ENCODE data around the gene DLX1.
A peak's percentile ranks its signal among the peaks of the same experiment; 100 is the strongest.

The DLX1 gene

DNA sequence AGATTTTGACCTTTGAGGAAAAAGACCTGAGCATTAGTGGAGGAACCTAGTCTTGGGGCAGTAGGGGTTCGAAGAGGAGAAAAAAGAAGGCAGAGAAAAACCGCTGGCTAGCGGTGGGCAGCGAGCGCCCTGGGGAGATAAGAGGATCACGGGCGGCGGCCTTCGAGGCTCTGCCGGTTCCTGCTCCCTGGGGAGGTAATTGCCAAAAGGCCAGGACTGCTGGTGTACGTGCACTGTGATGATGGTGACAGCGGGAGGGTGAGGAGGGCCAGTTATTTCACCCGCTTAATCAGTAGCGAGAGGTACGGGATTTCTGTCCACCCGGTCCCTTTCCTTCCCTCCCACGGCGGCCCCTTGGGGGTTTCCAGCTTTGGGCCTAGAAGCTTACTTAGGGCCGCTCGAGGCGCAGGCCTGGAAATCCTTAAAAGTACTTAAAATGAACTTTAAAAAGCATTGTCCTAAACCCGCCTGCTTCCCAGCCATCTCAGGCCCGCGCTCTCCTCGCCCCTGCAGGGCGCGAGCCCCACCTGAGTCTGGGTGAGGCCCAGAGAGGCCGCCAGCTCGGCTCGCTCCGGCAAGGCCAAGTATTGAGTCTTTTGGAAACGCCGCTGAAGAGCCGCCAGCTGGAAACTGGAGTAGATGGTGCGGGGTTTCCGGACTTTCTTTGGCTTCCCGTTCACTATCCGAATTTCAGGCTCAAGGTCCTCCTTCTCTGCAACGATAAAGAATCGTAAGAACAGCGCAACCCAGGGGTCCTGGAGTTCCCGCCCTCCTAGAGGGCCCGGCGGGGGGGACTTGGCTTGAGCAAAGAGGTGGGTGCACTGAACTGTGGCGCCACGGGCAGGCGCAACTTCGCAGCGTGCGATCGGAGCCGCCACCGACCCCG lies 15.9 kb downstream of the DLX1 start (continued):
- TF ChIP-seq, protein P1, sequence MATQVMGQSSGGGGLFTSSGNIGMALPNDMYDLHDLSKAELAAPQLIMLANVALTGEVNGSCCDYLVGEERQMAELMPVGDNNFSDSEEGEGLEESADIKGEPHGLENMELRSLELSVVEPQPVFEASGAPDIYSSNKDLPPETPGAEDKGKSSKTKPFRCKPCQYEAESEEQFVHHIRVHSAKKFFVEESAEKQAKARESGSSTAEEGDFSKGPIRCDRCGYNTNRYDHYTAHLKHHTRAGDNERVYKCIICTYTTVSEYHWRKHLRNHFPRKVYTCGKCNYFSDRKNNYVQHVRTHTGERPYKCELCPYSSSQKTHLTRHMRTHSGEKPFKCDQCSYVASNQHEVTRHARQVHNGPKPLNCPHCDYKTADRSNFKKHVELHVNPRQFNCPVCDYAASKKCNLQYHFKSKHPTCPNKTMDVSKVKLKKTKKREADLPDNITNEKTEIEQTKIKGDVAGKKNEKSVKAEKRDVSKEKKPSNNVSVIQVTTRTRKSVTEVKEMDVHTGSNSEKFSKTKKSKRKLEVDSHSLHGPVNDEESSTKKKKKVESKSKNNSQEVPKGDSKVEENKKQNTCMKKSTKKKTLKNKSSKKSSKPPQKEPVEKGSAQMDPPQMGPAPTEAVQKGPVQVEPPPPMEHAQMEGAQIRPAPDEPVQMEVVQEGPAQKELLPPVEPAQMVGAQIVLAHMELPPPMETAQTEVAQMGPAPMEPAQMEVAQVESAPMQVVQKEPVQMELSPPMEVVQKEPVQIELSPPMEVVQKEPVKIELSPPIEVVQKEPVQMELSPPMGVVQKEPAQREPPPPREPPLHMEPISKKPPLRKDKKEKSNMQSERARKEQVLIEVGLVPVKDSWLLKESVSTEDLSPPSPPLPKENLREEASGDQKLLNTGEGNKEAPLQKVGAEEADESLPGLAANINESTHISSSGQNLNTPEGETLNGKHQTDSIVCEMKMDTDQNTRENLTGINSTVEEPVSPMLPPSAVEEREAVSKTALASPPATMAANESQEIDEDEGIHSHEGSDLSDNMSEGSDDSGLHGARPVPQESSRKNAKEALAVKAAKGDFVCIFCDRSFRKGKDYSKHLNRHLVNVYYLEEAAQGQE (tag by site-specific recombination; IDR thresholded peaks at IDR 0.05): no peak
- TF ChIP-seq ZBTB20 (tag by site-specific recombination; IDR thresholded peaks at IDR 0.05) (no peak), ZBTB8A (tag by site-specific recombination; IDR thresholded peaks at IDR 0.05) (no peak), ZNF404 (tag by site-specific recombination; IDR thresholded peaks at IDR 0.05) (no peak), ZNF621 (tag by site-specific recombination; IDR thresholded peaks at IDR 0.05) (no peak), ZNF24 (tag by site-specific recombination; IDR thresholded peaks at IDR 0.05) (no peak), ZSCAN16 (tag by site-specific recombination; IDR thresholded peaks at IDR 0.05) (no peak), ZFHX2 (tag by site-specific recombination; conservative IDR thresholded peaks at IDR 0.05) (no peak), ZNF155 (tag by site-specific recombination; IDR thresholded peaks at IDR 0.05) (no peak)

DNA sequence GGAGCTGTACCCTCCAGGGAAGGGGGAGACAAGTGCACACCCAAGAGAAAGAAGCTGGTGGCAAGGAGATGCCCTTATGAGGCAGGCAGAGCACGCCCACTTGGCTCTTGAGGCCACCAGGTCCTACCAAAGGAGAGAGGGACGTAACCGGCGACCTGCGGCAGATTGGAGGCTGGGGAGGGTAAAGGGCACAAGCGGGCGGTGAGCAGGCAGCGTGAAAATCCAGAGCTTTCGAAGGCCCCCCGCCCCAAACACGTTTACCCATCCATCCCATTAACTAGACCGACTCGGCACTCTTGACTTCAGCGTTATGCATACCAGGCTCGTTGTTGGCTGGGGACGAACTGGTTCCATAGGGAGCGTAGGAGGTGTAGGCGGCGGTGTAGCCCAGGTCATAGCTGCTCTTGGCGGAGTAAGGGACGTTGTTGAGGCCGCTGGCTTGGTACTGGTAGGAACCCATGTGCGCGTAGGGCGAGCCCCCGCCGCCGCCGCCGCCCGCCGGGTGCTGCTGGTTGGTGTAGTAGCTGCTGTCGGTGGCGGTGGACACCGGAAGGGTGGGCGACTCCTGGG lies 16.6 kb downstream of the DLX1 start:
- no peaks in the 10 kb centered on the region for H3K9me3 ChIP-seq (ENCODE audit: control insufficient read depth, insufficient read depth, low read depth, low read length)
- POLR2A ChIA-PET: interaction anchor here (0.6 to 8.7 kb wide), 17 partner anchors 12 to 400 kb away, joined by 3 to 82 read pairs (median 4); partner anchors contain the start of genes DLX1 and HAT1
- CTCF ChIA-PET: interaction anchor here (0.5 to 4.5 kb wide), 6 partner anchors 18 to 401 kb away, joined by 3 to 31 read pairs (median 4); no protein-coding TSS in a partner anchor
- peak overlapping the region; percentile 99 for H3K27ac ChIP-seq (ENCODE audit: extremely low read depth, low read depth, low read length)
- peak overlapping the region; percentile 67 for H3K4me3 ChIP-seq (ENCODE audit: low read depth, low read length)
- H3K36me3 ChIP-seq (ENCODE audit: control insufficient read depth in 2 of 2, insufficient read depth in 1 of 2, low read length in 2 of 2): peaks cover 0 to 22% of the 10 kb centered on the region in 2 experiments; a peak in 1 of 3 replicates
- H3K4me1 ChIP-seq (ENCODE audit: control insufficient read depth, insufficient read depth, low read length): peaks cover 19% of the 10 kb centered on the region
- no peak for TF ChIP-seq ZBTB21 (tag by site-specific recombination; IDR thresholded peaks at IDR 0.05)
- TF ChIP-seq, protein P2, sequence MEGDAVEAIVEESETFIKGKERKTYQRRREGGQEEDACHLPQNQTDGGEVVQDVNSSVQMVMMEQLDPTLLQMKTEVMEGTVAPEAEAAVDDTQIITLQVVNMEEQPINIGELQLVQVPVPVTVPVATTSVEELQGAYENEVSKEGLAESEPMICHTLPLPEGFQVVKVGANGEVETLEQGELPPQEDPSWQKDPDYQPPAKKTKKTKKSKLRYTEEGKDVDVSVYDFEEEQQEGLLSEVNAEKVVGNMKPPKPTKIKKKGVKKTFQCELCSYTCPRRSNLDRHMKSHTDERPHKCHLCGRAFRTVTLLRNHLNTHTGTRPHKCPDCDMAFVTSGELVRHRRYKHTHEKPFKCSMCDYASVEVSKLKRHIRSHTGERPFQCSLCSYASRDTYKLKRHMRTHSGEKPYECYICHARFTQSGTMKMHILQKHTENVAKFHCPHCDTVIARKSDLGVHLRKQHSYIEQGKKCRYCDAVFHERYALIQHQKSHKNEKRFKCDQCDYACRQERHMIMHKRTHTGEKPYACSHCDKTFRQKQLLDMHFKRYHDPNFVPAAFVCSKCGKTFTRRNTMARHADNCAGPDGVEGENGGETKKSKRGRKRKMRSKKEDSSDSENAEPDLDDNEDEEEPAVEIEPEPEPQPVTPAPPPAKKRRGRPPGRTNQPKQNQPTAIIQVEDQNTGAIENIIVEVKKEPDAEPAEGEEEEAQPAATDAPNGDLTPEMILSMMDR (tag by site-specific recombination; IDR thresholded peaks at IDR 0.05): no peak; the same call in 1 of the 2 replicates
- peak; percentile 69 for TF ChIP-seq EGR2 (tag by site-specific recombination; IDR thresholded peaks at IDR 0.05; ENCODE audit: low read depth)
- TF ChIP-seq ZNF701 (tag by site-specific recombination; IDR thresholded peaks at IDR 0.05): no peak
- 0 out of 2 replicates have a peak, but pooled peaks have one; percentile 5 for TF ChIP-seq FEZF1 (tag by site-specific recombination; IDR thresholded peaks at IDR 0.05)
- TF ChIP-seq ZBTB20 (tag by site-specific recombination; IDR thresholded peaks at IDR 0.05): peak; percentile 56
- TF ChIP-seq, protein P3, sequence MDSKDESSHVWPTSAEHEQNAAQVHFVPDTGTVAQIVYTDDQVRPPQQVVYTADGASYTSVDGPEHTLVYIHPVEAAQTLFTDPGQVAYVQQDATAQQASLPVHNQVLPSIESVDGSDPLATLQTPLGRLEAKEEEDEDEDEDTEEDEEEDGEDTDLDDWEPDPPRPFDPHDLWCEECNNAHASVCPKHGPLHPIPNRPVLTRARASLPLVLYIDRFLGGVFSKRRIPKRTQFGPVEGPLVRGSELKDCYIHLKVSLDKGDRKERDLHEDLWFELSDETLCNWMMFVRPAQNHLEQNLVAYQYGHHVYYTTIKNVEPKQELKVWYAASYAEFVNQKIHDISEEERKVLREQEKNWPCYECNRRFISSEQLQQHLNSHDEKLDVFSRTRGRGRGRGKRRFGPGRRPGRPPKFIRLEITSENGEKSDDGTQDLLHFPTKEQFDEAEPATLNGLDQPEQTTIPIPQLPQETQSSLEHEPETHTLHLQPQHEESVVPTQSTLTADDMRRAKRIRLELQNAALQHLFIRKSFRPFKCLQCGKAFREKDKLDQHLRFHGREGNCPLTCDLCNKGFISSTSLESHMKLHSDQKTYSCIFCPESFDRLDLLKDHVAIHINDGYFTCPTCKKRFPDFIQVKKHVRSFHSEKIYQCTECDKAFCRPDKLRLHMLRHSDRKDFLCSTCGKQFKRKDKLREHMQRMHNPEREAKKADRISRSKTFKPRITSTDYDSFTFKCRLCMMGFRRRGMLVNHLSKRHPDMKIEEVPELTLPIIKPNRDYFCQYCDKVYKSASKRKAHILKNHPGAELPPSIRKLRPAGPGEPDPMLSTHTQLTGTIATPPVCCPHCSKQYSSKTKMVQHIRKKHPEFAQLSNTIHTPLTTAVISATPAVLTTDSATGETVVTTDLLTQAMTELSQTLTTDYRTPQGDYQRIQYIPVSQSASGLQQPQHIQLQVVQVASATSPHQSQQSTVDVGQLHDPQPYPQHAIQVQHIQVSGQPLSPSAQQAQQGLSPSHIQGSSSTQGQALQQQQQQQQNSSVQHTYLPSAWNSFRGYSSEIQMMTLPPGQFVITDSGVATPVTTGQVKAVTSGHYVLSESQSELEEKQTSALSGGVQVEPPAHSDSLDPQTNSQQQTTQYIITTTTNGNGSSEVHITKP (tag by site-specific recombination; IDR thresholded peaks at IDR 0.05): peak; percentile 93
- TF ChIP-seq SCRT2 (tag by site-specific recombination; IDR thresholded peaks at IDR 0.05): no peak
- peak; percentile 9; the same call in 1 of the 2 replicates for TF ChIP-seq SP7 (tag by site-specific recombination; IDR thresholded peaks at IDR 0.05)
- TF ChIP-seq ZBTB48 (tag by site-specific recombination; IDR thresholded peaks at IDR 0.05): peak; percentile 81
- TF ChIP-seq, protein P4, sequence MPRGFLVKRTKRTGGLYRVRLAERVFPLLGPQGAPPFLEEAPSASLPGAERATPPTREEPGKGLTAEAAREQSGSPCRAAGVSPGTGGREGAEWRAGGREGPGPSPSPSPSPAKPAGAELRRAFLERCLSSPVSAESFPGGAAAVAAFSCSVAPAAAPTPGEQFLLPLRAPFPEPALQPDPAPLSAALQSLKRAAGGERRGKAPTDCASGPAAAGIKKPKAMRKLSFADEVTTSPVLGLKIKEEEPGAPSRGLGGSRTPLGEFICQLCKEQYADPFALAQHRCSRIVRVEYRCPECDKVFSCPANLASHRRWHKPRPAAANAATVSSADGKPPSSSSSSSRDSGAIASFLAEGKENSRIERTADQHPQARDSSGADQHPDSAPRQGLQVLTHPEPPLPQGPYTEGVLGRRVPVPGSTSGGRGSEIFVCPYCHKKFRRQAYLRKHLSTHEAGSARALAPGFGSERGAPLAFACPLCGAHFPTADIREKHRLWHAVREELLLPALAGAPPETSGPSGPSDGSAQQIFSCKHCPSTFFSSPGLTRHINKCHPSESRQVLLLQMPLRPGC (tag by site-specific recombination; IDR thresholded peaks at IDR 0.05): peak; percentile 8; the same call in 1 of the 2 replicates
- TF ChIP-seq ZNF48 (tag by site-specific recombination; IDR thresholded peaks at IDR 0.05): no peak
- TF ChIP-seq ZNF501 (tag by site-specific recombination; IDR thresholded peaks at IDR 0.05): 0 out of 2 replicates have a peak, but pooled peaks have one; percentile 37
- TF ChIP-seq ZNF24 (tag by site-specific recombination; IDR thresholded peaks at IDR 0.05): no peak
- TF ChIP-seq KLF16 (tag by site-specific recombination; IDR thresholded peaks at IDR 0.05): no peak
- no peak for TF ChIP-seq ZNF785 (tag by site-specific recombination; IDR thresholded peaks at IDR 0.05)
- no peak for TF ChIP-seq ZNF423 (tag by site-specific recombination; IDR thresholded peaks at IDR 0.05)
- TF ChIP-seq ZFHX2 (tag by site-specific recombination; conservative IDR thresholded peaks at IDR 0.05): peak; percentile 89
- TF ChIP-seq SP2 (tag by site-specific recombination; IDR thresholded peaks at IDR 0.05): peak; percentile 10
